Left forelimb (tissue), 1 donor: ENCODE measurements around the gene AMBP.

ENCODE experiments used
- DNase-seq: peaks from one replicate; pipeline ENCODE4 v3.0.0-alpha.2; 2018; ENCODE audit warnings: low spot score

Gene AMBP

GRCh38 chr9:114078021-114078780 lies at the start of gene AMBP:
TSS of gene AMBP (minus strand) at chr9:114078300. CDS start at chr9:114078209, 91 bp downstream.
- no peak for DNase-seq

DNA sequence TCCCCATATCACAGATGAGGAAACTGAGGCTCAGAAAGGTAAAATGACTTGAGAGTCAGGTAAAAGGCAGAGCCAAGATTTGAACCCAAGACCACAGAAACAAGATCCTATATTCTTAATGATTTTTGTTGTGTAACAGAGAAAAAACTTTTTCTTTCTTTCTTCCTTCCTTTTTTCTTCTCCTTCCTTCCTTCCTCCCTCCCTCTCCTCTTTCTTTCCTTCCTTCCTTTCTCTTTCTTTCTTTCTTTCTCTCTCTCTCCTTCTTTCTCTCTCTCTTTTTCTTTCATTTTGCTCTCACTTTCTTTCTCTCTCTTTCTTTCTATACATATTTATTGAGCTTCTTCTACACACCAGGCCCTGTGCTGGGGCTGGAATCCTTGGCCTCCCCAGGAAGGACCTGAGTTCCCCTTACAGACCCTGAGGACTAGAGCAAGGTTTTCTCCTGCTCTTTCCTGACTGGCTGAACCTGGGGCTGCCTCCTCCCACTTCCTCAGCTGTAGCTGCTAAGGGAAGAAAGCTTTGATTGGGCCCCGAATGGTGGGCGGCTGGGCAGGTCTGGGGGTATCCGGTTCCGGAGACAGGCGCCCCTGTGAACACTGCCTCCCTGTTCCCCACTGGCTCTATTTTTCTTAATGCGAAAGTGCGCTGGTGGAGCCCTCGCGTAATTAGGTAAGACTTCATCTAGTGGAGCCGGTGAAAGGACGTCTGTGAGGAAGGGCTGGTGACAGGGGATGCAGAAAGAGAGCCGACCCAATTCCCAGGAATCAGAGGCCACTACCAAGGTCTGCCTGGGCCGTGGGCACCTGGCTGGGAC lies 48.4 kb upstream of the AMBP start:
- no peak for DNase-seq

DNA sequence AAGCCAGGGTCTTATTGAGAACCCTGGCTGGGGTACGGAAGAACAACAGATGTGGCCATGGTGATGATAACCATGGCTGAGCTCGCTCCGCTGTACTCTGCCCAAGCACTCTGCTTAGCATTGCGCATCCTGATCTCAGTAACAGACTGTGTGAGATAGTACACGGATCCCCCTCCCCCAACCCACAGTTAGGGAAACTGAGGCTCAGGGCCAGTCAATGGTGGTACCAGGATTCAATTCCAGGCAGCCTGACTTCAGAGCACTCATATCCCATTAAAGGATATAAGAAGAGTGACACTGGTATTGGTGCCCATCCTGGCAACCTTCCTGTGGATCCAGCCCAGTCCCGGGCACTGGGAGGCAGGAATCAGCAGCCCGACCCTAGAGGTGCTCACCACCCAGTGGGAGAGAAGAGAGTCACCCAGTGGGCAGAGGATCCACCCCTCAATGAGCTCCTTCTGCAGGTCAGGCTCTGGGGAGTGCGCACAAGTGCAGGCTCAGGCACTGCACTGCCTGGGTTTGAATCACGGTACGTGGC lies 47.4 kb upstream of the AMBP start:
- no peak for DNase-seq

DNA sequence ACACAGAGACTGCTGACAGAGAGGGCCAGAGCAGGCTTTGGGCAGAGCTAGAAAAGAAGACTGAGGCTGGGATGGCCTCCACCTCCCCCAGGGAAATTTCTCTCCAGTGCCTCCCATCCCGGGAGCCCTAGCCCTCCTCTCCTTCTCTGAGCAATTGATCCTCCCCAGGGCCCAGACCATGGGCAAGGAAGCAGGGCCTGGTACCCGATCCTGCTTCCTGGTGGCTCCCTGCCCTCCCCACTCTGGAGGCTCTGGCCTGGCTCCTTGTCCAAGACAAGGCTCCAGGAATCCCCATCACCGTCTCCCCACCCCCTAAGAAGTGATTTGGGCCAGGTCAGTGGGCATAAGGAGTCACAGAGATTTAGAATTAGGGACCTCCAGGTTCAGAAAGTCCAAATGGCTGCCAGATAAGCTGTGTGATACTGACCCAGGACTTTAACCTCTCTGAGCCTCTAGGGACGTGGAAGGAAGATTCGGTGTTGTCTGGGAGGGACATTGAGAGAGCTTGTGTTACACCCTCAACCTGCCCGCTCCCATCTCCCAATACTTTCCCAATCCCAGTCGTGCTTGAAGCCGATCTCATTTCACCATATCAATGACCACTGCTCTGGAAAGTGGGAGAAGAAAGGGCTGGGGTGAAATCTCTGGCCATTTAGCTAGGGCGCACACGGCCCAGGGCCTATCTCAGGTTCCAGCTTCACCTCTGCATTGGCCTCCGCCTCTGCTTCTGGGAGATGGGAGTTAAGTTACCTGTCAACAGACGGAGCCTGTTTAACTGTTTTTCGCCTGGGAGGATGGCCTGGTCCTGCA lies 46.8 kb upstream of the AMBP start:
- no peak for DNase-seq

DNA sequence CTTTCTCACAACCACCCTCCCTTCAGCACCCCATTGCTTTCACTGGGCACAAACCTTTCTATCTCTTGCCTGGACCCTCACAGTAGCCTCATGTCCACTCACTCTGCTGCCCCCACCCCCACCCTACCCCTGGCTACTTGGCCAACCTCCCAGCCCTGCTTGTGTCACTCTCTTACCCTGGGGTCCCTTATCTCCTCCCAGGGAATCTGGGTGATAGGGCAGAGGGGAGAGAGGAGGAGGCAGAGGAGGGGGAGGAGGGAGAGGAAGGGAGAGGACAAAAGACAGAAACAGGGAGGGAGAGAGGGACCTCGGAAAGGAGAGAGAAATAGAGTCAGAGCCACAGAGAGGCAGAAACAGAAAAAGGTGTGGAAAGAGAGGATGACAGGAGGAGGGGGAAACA lies 46.0 kb upstream of the AMBP start:
- DNase-seq: no peak

GRCh38 chr9:114123031-114123977 lies 45.2 kb upstream of the AMBP start:
- DNase-seq: no peak

DNA sequence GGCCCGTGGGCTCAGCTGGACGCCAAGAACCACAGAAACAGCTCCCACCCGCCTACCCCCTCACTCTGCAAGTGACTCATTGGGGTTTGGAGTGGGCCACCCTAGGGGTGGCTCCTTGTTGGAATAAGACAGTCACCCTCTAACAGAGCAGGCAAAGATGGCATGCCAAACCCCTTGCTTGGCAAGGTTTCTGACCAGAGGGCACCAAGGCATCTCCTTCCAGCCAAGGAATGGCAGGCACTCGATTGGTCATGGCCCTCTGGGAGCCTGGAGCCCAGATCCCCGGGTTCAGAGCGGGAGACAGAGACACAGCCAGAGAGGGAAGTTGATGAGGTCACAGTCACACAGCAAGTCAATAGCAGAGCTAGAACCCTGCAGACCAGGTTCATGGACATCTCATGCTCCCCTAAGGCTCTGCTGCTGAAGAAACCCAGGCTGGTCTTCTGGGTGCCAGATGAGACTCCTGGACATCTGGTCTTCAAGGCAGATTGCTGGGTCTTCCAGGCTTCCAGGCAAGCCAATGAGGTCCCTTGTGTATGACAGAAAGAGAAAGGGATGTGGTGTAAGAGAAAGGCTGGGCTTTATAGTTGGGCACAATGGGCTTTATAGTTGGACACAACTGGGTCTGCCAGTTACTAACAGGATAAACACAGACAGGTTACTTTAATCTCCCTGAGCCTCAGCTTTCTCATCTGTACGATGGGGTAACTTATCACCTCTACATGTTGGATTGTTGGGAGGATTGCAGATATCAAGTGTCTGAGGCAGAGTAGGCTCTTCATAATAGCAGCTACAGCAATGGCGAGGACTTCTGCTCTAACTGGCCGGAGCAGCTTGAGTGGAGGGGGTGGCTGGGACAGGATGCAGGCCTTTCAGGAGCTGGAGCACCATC lies 44.3 kb upstream of the AMBP start:
- DNase-seq: peak; percentile 52

GRCh38 chr9:114121227-114122135 lies 43.4 kb upstream of the AMBP start:
- DNase-seq: peak; percentile 58

- DNase-seq: no peak
These were observed 42.3 kb upstream of the AMBP start for GRCh38 chr9:114120192-114121014.

GRCh38 chr9:114119242-114120191 lies 41.4 kb upstream of the AMBP start:
- DNase-seq: no peak

DNA sequence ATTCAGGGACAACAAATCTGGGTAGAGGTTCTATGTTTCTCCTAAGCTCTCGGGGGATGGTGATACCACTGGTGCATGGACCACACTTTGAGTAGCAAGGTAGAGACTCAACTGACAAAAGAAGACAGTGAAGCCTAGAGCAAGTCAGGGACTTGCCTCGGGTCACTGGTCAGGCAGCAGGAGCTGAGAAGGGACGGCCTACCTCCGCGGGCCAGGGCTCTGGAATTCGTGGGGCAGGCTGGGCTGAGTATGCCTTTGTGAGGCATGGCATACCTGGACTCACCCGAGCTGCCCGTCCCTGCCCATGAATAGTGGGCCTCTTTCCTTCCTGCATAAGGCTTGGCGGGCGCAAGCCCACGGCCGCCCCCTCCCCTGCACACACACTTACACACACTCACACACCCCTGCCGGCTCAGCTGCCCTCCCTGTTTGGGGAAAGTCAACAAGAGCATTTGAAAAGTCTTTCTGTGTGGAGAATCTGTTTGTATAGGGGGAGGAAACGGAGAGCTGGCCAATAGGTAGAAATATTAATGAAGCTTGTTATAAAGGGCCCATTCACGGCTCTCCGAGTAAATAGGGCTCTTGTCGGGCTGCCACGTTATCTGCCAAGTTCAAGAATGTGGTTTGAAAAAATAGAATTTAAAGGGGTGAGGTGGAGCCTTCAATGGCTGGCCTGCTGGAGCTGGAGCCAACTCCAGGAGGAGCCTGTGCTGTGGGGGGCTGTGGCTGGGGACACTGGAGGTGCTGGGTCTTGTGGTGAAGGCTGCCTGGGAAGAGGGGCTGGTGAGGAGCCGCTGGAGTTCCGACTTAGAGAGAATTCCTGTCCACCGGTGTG lies 40.1 kb upstream of the AMBP start:
- DNase-seq: peak; percentile 54

DNA sequence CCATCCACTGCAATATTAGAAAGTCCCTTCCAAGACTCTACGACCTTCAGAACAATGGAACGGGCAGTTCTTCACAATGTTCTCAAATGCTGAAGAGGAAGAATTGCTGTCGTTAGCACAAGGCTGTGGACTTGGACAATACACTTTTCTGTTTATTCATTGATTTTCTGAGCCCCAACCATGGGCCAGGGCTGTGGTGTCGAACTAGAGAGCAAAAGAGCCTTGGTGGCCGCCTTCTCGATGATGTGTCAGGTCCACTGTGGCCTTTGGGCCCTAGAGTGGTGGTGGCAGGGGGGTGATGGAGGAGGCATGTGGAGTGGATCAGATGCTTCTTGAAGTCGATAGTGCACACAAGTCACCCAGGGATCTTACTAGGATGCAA lies 39.5 kb upstream of the AMBP start:
- no peak for DNase-seq

DNA sequence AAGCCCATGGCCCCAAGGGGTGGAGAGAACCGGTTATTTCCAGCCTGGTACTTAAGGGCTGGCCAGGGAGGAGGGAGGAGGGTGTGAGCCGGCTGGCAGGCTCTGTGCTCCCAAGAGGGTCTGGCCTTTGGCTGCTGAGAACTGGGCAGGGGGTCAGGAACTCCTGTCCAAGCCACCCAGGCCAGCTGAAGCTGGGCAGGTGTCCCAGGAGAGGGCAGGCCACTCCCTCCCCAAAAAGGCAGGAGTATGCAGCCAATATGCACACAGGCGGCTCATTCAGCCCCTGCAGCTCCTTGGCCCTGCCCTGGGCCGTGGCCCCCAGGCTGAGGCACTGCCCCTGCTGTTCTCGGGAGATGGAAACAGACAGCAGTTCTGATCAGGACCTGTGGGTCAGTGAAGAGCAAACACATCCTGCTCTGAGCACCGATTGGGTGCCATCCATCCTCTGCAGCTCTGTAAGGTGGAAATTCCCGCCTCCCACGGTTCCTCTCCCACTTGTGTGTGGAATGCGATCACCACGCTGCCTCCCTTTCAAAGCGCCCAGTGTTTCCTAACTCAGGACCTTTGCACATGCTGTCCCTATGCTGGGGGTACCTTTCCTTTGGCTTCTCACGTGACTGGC lies 38.1 kb upstream of the AMBP start:
- DNase-seq: no peak

GRCh38 chr9:114115654-114116125 lies 37.6 kb upstream of the AMBP start:
- DNase-seq: no peak

- DNase-seq: no peak
These were observed 36.3 kb upstream of the AMBP start for GRCh38 chr9:114114364-114114763.
